ENCODE data around the gene APH1A.

The APH1A gene

GRCh38 chr1:150227228-150227627 lies 41.6 kb downstream of the APH1A start:
- TF ChIP-seq, protein P1, sequence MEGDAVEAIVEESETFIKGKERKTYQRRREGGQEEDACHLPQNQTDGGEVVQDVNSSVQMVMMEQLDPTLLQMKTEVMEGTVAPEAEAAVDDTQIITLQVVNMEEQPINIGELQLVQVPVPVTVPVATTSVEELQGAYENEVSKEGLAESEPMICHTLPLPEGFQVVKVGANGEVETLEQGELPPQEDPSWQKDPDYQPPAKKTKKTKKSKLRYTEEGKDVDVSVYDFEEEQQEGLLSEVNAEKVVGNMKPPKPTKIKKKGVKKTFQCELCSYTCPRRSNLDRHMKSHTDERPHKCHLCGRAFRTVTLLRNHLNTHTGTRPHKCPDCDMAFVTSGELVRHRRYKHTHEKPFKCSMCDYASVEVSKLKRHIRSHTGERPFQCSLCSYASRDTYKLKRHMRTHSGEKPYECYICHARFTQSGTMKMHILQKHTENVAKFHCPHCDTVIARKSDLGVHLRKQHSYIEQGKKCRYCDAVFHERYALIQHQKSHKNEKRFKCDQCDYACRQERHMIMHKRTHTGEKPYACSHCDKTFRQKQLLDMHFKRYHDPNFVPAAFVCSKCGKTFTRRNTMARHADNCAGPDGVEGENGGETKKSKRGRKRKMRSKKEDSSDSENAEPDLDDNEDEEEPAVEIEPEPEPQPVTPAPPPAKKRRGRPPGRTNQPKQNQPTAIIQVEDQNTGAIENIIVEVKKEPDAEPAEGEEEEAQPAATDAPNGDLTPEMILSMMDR (IDR thresholded peaks at IDR 0.05; ENCODE audit: low read length): no peak
- TF ChIP-seq EZH2phosphoT487 (IDR thresholded peaks at IDR 0.05; ENCODE audit: low read length): no peak
- TF ChIP-seq EZH2 (optimal IDR thresholded peaks at IDR 0.05; ENCODE audit: low read depth, low read length): no peak
- H3K9me3 ChIP-seq (replicated peaks; ENCODE audit: insufficient read depth, low read length): no peaks in the 10 kb centered on the region
- no peak overlapping the region for H2AFZ ChIP-seq (ENCODE audit: low read length)
- peaks cover 2% of the 10 kb centered on the region; the same call in 1 of the 2 replicates for H4K20me1 ChIP-seq (ENCODE audit: insufficient read depth, low read length)
- H3K4me2 ChIP-seq (ENCODE audit: low read depth, low read length): no peak overlapping the region
- H3K4me3 ChIP-seq (ENCODE audit: low read length): no peak overlapping the region
- no peaks in the 10 kb centered on the region for H3K27me3 ChIP-seq (replicated peaks; ENCODE audit: insufficient read depth, low read length)
- DNase-seq: no peak
- H3F3A ChIP-seq (ENCODE audit: insufficient read depth, low read length): peaks cover 10% of the 10 kb centered on the region; the same call in 1 of the 2 replicates
- peaks cover 51% of the 10 kb centered on the region for H3K79me2 ChIP-seq (ENCODE audit: low read length)
- no peak overlapping the region for H3K27ac ChIP-seq (ENCODE audit: low read length)
- no peak overlapping the region for H3K9ac ChIP-seq (ENCODE audit: low read length)
- H3K9me2 ChIP-seq (replicated peaks; ENCODE audit: insufficient read depth, low read length): no peaks in the 10 kb centered on the region
- H3K36me3 ChIP-seq (replicated peaks; ENCODE audit: insufficient read depth, low read length): peaks cover 18% of the 10 kb centered on the region
- H3K4me1 ChIP-seq (ENCODE audit: low read length): no peaks in the 10 kb centered on the region

GRCh38 chr1:150226486-150226885 lies 42.3 kb downstream of the APH1A start:
- Histone ChIP-seq H3K36me3 (replicated peaks; ENCODE audit: insufficient read depth, low read length) (peaks cover 18% of the 10 kb centered on the region), H3K27me3 (replicated peaks; ENCODE audit: insufficient read depth, low read length) (no peaks in the 10 kb centered on the region), H2AFZ (ENCODE audit: low read length) (no peak overlapping the region), H3K4me2 (ENCODE audit: low read depth, low read length) (no peak overlapping the region), H3K79me2 (ENCODE audit: low read length) (peaks cover 44% of the 10 kb centered on the region), H3K4me3 (ENCODE audit: low read length) (no peak overlapping the region), H3K9me2 (replicated peaks; ENCODE audit: insufficient read depth, low read length) (no peaks in the 10 kb centered on the region), H3K9me3 (replicated peaks; ENCODE audit: insufficient read depth, low read length) (no peaks in the 10 kb centered on the region), H3K9ac (ENCODE audit: low read length) (no peak overlapping the region), H4K20me1 (ENCODE audit: insufficient read depth, low read length) (peaks cover 2% of the 10 kb centered on the region; the same call in 1 of the 2 replicates), H3K4me1 (ENCODE audit: low read length) (no peaks in the 10 kb centered on the region), H3F3A (ENCODE audit: insufficient read depth, low read length) (peaks cover 6% of the 10 kb centered on the region; the same call in 1 of the 2 replicates), H3K27ac (ENCODE audit: low read length) (no peak overlapping the region)
- DNase-seq: no peak
- TF ChIP-seq EZH2 (optimal IDR thresholded peaks at IDR 0.05; ENCODE audit: low read depth, low read length): no peak
- no peak for TF ChIP-seq EZH2phosphoT487 (IDR thresholded peaks at IDR 0.05; ENCODE audit: low read length)
- TF ChIP-seq, protein P1 (IDR thresholded peaks at IDR 0.05; ENCODE audit: low read length): no peak

DNA sequence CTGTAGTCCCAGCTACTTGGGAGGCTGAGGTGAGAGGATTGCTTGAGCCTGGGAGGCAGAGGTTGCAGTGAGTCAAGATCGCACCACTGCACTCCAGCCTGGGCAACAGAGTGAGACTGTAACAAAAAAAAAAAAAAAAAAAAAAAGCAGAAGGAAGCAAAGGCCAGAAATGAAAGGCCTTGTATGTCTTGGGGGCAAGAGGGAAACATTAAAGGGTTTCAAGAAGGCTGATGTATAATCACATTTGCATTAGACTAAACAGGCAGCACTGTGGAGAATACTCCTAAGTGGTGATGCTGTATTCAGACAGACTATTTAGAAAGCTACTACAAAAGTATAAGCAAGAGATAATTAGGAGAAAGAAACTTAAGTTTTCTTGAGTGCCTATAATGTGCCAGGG lies 43.3 kb downstream of the APH1A start:
- TF ChIP-seq EZH2phosphoT487 (IDR thresholded peaks at IDR 0.05; ENCODE audit: low read length) (no peak), EZH2 (optimal IDR thresholded peaks at IDR 0.05; ENCODE audit: low read depth, low read length) (no peak)
- TF ChIP-seq, protein P1 (IDR thresholded peaks at IDR 0.05; ENCODE audit: low read length): no peak
- H4K20me1 ChIP-seq (ENCODE audit: insufficient read depth, low read length): no peaks in the 10 kb centered on the region
- no peak overlapping the region for H2AFZ ChIP-seq (ENCODE audit: low read length)
- H3K9ac ChIP-seq (ENCODE audit: low read length): no peak overlapping the region
- H3F3A ChIP-seq (ENCODE audit: insufficient read depth, low read length): 0 out of 2 replicates have a peak, but pooled peaks cover 5% of the 10 kb centered on the region
- no peak for DNase-seq
- H3K27me3 ChIP-seq (replicated peaks; ENCODE audit: insufficient read depth, low read length): no peaks in the 10 kb centered on the region
- H3K9me3 ChIP-seq (replicated peaks; ENCODE audit: insufficient read depth, low read length): no peaks in the 10 kb centered on the region
- H3K9me2 ChIP-seq (replicated peaks; ENCODE audit: insufficient read depth, low read length): no peaks in the 10 kb centered on the region
- H3K27ac ChIP-seq (ENCODE audit: low read length): no peak overlapping the region
- no peak overlapping the region for H3K4me2 ChIP-seq (ENCODE audit: low read depth, low read length)
- H3K79me2 ChIP-seq (ENCODE audit: low read length): peaks cover 36% of the 10 kb centered on the region
- H3K36me3 ChIP-seq (replicated peaks; ENCODE audit: insufficient read depth, low read length): peaks cover 20% of the 10 kb centered on the region
- no peaks in the 10 kb centered on the region for H3K4me1 ChIP-seq (ENCODE audit: low read length)
- no peak overlapping the region for H3K4me3 ChIP-seq (ENCODE audit: low read length)
